ENCODE results near the gene MYL1.

The MYL1 gene

GRCh38 chr2:210252699-210253606 is 62.0 kb downstream of the MYL1 start:
- TF ChIP-seq, protein P1, sequence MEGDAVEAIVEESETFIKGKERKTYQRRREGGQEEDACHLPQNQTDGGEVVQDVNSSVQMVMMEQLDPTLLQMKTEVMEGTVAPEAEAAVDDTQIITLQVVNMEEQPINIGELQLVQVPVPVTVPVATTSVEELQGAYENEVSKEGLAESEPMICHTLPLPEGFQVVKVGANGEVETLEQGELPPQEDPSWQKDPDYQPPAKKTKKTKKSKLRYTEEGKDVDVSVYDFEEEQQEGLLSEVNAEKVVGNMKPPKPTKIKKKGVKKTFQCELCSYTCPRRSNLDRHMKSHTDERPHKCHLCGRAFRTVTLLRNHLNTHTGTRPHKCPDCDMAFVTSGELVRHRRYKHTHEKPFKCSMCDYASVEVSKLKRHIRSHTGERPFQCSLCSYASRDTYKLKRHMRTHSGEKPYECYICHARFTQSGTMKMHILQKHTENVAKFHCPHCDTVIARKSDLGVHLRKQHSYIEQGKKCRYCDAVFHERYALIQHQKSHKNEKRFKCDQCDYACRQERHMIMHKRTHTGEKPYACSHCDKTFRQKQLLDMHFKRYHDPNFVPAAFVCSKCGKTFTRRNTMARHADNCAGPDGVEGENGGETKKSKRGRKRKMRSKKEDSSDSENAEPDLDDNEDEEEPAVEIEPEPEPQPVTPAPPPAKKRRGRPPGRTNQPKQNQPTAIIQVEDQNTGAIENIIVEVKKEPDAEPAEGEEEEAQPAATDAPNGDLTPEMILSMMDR (IDR thresholded peaks at IDR 0.05; ENCODE audit: insufficient read depth, low read depth, low read length, missing control alignments): no peak
- no peak for DNase-seq (ENCODE audit: low read depth)
- no peak overlapping the region for H3K4me3 ChIP-seq (ENCODE audit: low read depth, low read length)

GRCh38 chr2:210250622-210251021 is 64.4 kb downstream of the MYL1 start:
- DNase-seq (ENCODE audit: low read depth): no peak
- TF ChIP-seq, protein P1 (IDR thresholded peaks at IDR 0.05; ENCODE audit: insufficient read depth, low read depth, low read length, missing control alignments): no peak
- no peak overlapping the region for H3K4me3 ChIP-seq (ENCODE audit: low read depth, low read length)

All from GM12865 (cell line).